Left lung (tissue), 10 donors: ENCODE data around the gene PCSK6. TPM values are rescaled to one million over a fixed set of nuclear protein-coding genes. Genes with fewer than 3 reads are reported as not detected.
"Not testable (repeated sequence)": the region's sequence is repeated elsewhere in the genome, so short reads cannot be mapped to it uniquely, and the experiment has no call there.

ENCODE experiments used
- ATAC-seq: fragments of 200-7000 bp; cut with Tn5 transposase; one replicate; pipeline ENCODE4 v1.9.1; 2020; ENCODE audit warnings: moderate library complexity
- DNase-seq, 4 donors: peaks; one replicate each; pipeline ENCODE4 v3.0.0-alpha.2; 2013 to 2020
- H3K27ac ChIP-seq, 2 donors: fragments of 200-600 bp; sonication (generic) in 1 of 2; one replicate each; pipeline versions ENCODE4 v1.5.0 to v1.8.0; 2020 to 2021
- H3K27me3 ChIP-seq, 2 donors: fragments of 200-600 bp; sonication (generic) in 1 of 2; one replicate each; pipeline versions ENCODE4 v1.5.0 to v1.8.0; 2020 to 2021
- H3K36me3 ChIP-seq, 2 donors: fragments of 200-600 bp; sonication (generic) in 1 of 2; one replicate each; pipeline versions ENCODE4 v1.5.0 to v1.8.0; 2020 to 2021
- H3K4me1 ChIP-seq, 2 donors: fragments of 200-600 bp; one replicate each; pipeline ENCODE4 v1.8.0; 2021
- H3K4me3 ChIP-seq, 2 donors: fragments of 200-600 bp; sonication (generic) in 1 of 2; one replicate each; pipeline versions ENCODE4 v1.5.0 to v1.8.0; 2020 to 2021; ENCODE audit warnings: mild to moderate bottlenecking in 1 of 2
- H3K9me3 ChIP-seq, 2 donors: fragments of 200-600 bp; sonication (generic) in 1 of 2; one replicate each; pipeline versions ENCODE4 v1.5.0 to v1.8.0; 2020 to 2021
- CTCF ChIP-seq, 2 donors: fragments of 200-600 bp; sonication (generic) in 1 of 2; IDR thresholded peaks; one replicate each; pipeline versions ENCODE4 v1.5.0 to v1.8.0; 2021; ENCODE audit warnings: antibody characterized with exemption in 2 of 2
- intact Hi-C, 2 donors: fragments of 100-400 bp; cut with DNase I; formaldehyde crosslinking; loops; one replicate each; pipeline versions ENCODE4 v1.11.2 to v1.14.2; 2022
- polyA plus RNA-seq, 6 donors: library from polyadenylated mRNA; unstranded; fragments of 120-200 nt; gene quantifications; one replicate each; pipeline ENCODE4 v1.2.1, GENCODE V29; 2013; ENCODE audit not compliant: insufficient read length in 6 of 6
- total RNA-seq, 2 donors: library from RNA; stranded (reverse); fragmentation: NEBNext Ultra II Directional; extraction: Animal tissue kit (Norgen Biotek cat#: 25700); gene quantifications; one replicate each; pipeline ENCODE4 v1.2.1, GENCODE V29; 2021
- donor health status: DM: no; HTN: yes; CAD: no.
- donor health status: DM: no; HTN: no; CAD: no.

The PCSK6 gene
- total and polyA plus RNA-seq, 8 donors = 7.7 to 25.7 (median 22.8) TPM

DNA sequence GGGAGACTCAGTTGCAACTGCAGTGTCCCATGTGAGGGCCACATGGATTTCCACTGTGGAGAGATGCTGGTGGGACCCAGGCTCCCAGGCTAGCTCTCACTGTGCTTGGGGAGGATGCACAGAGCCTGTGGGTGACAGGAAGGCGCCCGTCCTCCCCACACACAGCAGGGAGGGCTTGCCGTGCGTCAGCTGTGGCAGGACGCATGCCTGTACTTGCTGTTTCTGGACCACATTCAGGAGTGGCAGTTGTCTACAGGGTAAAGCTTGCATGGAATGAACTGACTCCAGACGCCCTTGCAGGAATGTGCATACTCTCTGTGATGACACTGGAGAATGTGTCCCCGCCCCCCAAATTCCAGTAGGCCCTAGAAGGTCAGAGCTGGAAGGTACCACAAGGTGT lies 130.6 kb downstream of the PCSK6 start:
- intact Hi-C loops = no loop called here
- ATAC-seq (no peak), DNase-seq (no peak)
- Histone ChIP-seq H3K9me3 (no peaks in the 10 kb centered on the region), H3K4me1 (no peaks in the 10 kb centered on the region), H3K27me3 (no peaks in the 10 kb centered on the region), H3K36me3 (no peaks in the 10 kb centered on the region), H3K4me3 (no peak overlapping the region), H3K27ac (no peak overlapping the region)
- no peak for TF ChIP-seq CTCF (IDR thresholded peaks at IDR 0.05)

DNA sequence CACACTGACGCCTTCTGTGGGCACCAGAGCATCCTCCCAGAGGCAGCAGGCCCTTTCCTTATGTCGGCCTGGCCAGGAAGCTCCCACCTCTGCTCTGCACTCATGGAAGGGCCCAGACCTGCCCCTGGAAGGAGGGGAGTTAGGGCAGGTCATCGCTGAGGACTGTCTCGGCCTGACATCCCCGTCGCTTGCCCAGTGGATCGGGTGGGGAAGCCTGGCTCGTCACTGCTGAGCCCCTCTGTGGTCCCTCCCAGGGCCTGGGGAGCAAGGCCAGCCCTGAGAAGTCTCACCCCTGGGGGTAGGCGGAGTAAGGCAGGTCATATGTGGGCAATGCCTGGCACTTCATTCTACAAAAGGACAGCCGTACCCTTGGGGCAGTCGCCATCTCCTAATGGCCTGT lies 131.6 kb downstream of the PCSK6 start:
- DNase-seq (no peak), ATAC-seq (no peak)
- H3K27me3 ChIP-seq = no peaks in the 10 kb centered on the region
- no peaks in the 10 kb centered on the region for H3K36me3 ChIP-seq
- H3K27ac ChIP-seq = no peak overlapping the region
- no peaks in the 10 kb centered on the region for H3K4me1 ChIP-seq
- H3K9me3 ChIP-seq = no peaks in the 10 kb centered on the region
- intact Hi-C loops = no loop called here
- H3K4me3 ChIP-seq = no peak overlapping the region
- no peak for TF ChIP-seq CTCF (IDR thresholded peaks at IDR 0.05)

DNA sequence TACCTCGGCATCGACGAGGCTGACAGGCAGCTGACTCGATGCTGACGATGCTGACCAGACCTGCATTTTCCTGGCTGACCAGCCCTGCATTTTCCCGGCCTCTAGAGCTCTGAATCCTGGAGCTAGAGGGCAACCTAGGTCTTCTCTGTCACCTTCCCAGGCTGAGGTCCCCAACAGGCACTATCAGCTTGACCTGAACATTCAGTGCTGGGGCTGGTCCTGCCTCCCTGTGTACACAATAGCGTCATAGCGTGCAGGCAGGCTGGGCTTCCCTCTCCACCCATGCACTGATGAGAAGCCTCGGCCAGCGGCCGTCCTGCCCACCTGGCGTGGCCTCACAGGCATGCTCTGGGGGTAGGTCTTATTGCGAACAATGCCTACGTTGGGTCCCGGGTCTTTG lies 132.2 kb downstream of the PCSK6 start:
- no peak for DNase-seq
- Histone ChIP-seq H3K9me3 (no peaks in the 10 kb centered on the region), H3K27ac (no peak overlapping the region), H3K27me3 (no peaks in the 10 kb centered on the region), H3K36me3 (no peaks in the 10 kb centered on the region), H3K4me3 (no peak overlapping the region), H3K4me1 (no peaks in the 10 kb centered on the region)
- intact Hi-C loops = no loop called here
- no peak for TF ChIP-seq CTCF (IDR thresholded peaks at IDR 0.05)
- ATAC-seq = no peak

- H3K27ac ChIP-seq, H3K4me3 ChIP-seq, H3K9me3 ChIP-seq, H3K36me3 ChIP-seq, ATAC-seq, H3K4me1 ChIP-seq, DNase-seq, intact Hi-C loops, H3K27me3 ChIP-seq: not testable (repeated sequence)
These were observed 132.9 kb downstream of the PCSK6 start for GRCh38 chr15:101356512-101357172.

DNA sequence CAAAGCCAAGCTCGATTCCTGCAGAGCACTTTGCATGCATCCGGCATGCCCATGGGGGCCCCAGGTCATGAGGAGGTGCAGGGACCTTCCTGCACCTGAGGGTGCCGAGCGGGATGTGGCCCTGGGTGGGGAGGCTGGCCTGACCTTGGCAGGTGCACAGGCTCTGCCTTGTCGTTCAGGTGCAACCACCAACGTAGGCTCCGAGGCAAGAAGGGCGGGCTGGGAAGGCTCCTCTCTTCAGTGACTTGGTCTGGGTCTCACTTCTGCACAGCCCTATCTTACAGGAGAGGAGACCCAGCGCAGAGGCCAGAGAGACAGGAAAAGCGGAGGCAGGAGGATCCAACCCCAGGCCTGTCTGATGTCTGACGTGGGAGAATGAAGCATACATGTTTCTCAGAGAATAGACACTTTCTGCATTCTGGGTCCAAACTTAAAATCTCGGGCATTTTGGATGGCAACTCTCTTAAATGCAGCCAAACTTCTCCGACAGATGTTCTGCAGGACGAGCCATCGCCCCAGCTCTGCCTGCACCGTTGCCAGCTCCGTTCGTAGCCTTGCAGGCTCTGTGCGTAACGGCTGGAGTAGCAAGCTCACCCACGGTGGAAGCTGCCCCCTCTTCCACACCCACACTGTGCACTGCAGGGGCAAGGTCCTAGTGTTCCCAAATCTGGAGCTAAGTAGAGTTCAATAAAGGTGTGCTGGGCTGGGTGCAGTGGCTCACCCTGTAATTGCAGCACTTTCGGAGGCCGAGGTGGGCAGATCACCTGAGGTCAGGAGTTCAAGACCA lies 133.6 kb downstream of the PCSK6 start:
- H3K27ac ChIP-seq = no peak overlapping the region
- DNase-seq = no peak
- no peaks in the 10 kb centered on the region for H3K36me3 ChIP-seq
- no peaks in the 10 kb centered on the region for H3K4me1 ChIP-seq
- intact Hi-C loops = no loop called here
- H3K27me3 ChIP-seq = no peaks in the 10 kb centered on the region
- no peaks in the 10 kb centered on the region for H3K9me3 ChIP-seq
- TF ChIP-seq CTCF (IDR thresholded peaks at IDR 0.05) = no peak
- H3K4me3 ChIP-seq = no peak overlapping the region
- no peak for ATAC-seq
